H9 (cell line): Measurements from ENCODE around the gene GALNT10. TPM values are rescaled to one million over a fixed set of nuclear protein-coding genes. Genes with fewer than 3 reads are reported as not detected.

Experiments used
- DNase-seq: peaks from one replicate; pipeline ENCODE4 v3.0.0-alpha.2; 2017
- H2AFZ ChIP-seq: one replicate; pipeline ENCODE4 v1.6.1; 2013; ENCODE audit warnings: mild to moderate bottlenecking, low read length, control low read depth, moderate library complexity
- H2AK5ac ChIP-seq: 2 replicates; pipeline ENCODE4 v1.6.1; 2013; ENCODE audit warnings: low read length, control low read depth, mixed read lengths; ENCODE audit not compliant: insufficient read length
- H2BK120ac ChIP-seq: one replicate; pipeline ENCODE4 v1.6.1; 2013; ENCODE audit warnings: low read depth, mild to moderate bottlenecking, low read length, control low read depth, inconsistent platforms; ENCODE audit not compliant: poor library complexity, severe bottlenecking
- H2BK12ac ChIP-seq: 2 replicates; pipeline ENCODE4 v1.6.1; 2013; ENCODE audit warnings: low read length, control low read depth, mixed read lengths, low read depth; ENCODE audit not compliant: insufficient read length
- H2BK15ac ChIP-seq: 2 replicates; pipeline ENCODE4 v1.6.1; 2013; ENCODE audit warnings: low read depth, low read length, control low read depth
- H2BK20ac ChIP-seq: one replicate; pipeline ENCODE4 v1.6.1; 2013; ENCODE audit warnings: low read depth, mild to moderate bottlenecking, low read length, control low read depth, inconsistent platforms; ENCODE audit not compliant: poor library complexity, severe bottlenecking
- H2BK5ac ChIP-seq: 2 replicates; pipeline ENCODE4 v1.6.1; 2013; ENCODE audit warnings: low read length, control low read depth, mixed read lengths; ENCODE audit not compliant: insufficient read length
- H3K14ac ChIP-seq: 2 replicates; pipeline ENCODE4 v1.6.1; 2013; ENCODE audit warnings: low read length, control low read depth; ENCODE audit not compliant: insufficient read depth
- H3K18ac ChIP-seq: 2 replicates; pipeline ENCODE4 v1.6.1; 2013; ENCODE audit warnings: low read depth, mild to moderate bottlenecking, mixed read lengths, low read length, control low read depth; ENCODE audit not compliant: insufficient read length
- H3K23ac ChIP-seq: 2 replicates; pipeline ENCODE4 v1.6.1; 2013; ENCODE audit warnings: low read length, control low read depth, mixed read lengths, low read depth; ENCODE audit not compliant: insufficient read length
- H3K23me2 ChIP-seq: 2 replicates; pipeline ENCODE4 v1.6.1; 2013; ENCODE audit warnings: low read depth, mild to moderate bottlenecking, mixed read lengths, low read length, control low read depth; ENCODE audit not compliant: insufficient read length, poor library complexity, severe bottlenecking
- H3K27ac ChIP-seq: 2 replicates; pipeline ENCODE4 v1.5.1; 2013; ENCODE audit warnings: low read length, control low read depth, mixed read lengths, low read depth; ENCODE audit not compliant: insufficient read length
- H3K27me3 ChIP-seq: 2 replicates; pipeline ENCODE4 v1.6.1; 2013; ENCODE audit warnings: low read length, control low read depth, inconsistent platforms; ENCODE audit not compliant: insufficient read depth
- H3K4ac ChIP-seq: 2 replicates; pipeline ENCODE4 v1.6.1; 2013; ENCODE audit warnings: low read depth, mild to moderate bottlenecking, control low read depth, inconsistent platforms, low read length, moderate library complexity
- H3K4me1 ChIP-seq: 2 replicates; pipeline ENCODE4 v1.6.1; 2013; ENCODE audit warnings: low read length, control low read depth, inconsistent platforms; ENCODE audit not compliant: insufficient read depth
- H3K4me2 ChIP-seq: 2 replicates; pipeline ENCODE4 v1.6.1; 2013; ENCODE audit warnings: low read length, control low read depth, mixed read lengths; ENCODE audit not compliant: insufficient read length, insufficient read depth
- H3K56ac ChIP-seq: 2 replicates; pipeline ENCODE4 v1.6.1; 2013; ENCODE audit warnings: low read depth, mild to moderate bottlenecking, mixed read lengths, low read length, control low read depth; ENCODE audit not compliant: insufficient read length
- H3K79me1 ChIP-seq: 2 replicates; pipeline ENCODE4 v1.6.1; 2013; ENCODE audit warnings: low read depth, mild to moderate bottlenecking, moderate library complexity, low read length, control low read depth, inconsistent platforms; ENCODE audit not compliant: insufficient read depth, poor library complexity, severe bottlenecking
- H3K79me2 ChIP-seq: 2 replicates; pipeline ENCODE4 v1.6.1; 2013; ENCODE audit warnings: low read length, control low read depth, inconsistent platforms; ENCODE audit not compliant: insufficient read depth
- H3K9ac ChIP-seq: 2 replicates; pipeline ENCODE4 v1.6.1; 2013; ENCODE audit warnings: low read length, control low read depth, mixed read lengths; ENCODE audit not compliant: insufficient read length; ENCODE audit errors: extremely low read depth
- H3K9me3 ChIP-seq: one replicate; pipeline ENCODE4 v1.6.1; 2013; ENCODE audit warnings: low read depth, low read length, inconsistent platforms; ENCODE audit not compliant: control insufficient read depth
- H3T11ph ChIP-seq: one replicate; pipeline ENCODE4 v1.6.1; 2013; ENCODE audit warnings: mild to moderate bottlenecking, low read length, control low read depth, inconsistent platforms
- H4K20me1 ChIP-seq: one replicate; pipeline ENCODE4 v1.6.1; 2013; ENCODE audit not compliant: control insufficient read depth, insufficient read length, insufficient read depth
- H4K5ac ChIP-seq: 2 replicates; pipeline ENCODE4 v1.6.1; 2013; ENCODE audit warnings: low read depth, mild to moderate bottlenecking, mixed read lengths, low read length, control low read depth; ENCODE audit not compliant: insufficient read length
- H4K8ac ChIP-seq: replicated peaks from 2 replicates; pipeline ENCODE4 v1.6.1; 2013; ENCODE audit warnings: low read length, control low read depth, mixed read lengths, low read depth; ENCODE audit not compliant: insufficient read length
- H4K91ac ChIP-seq: 2 replicates; pipeline ENCODE4 v1.6.1; 2013; ENCODE audit warnings: low read depth, mild to moderate bottlenecking, moderate library complexity, mixed read lengths, low read length, control low read depth; ENCODE audit not compliant: insufficient read length
- H3K27ac Mint-ChIP-seq, 3 experiments: 2 replicates in 2 of 3; 3 replicates in 1 of 3; pipeline ENCODE4 v1.8.0; 2020 to 2021; ENCODE audit warnings: mixed read lengths in 3 of 3, mild to moderate bottlenecking in 1 of 3, moderate library complexity in 1 of 3
- H3K27me3 Mint-ChIP-seq: 2 replicates; pipeline ENCODE4 v1.8.0; 2021; ENCODE audit warnings: low read depth, mild to moderate bottlenecking, moderate library complexity, mixed read lengths
- H3K36me3 Mint-ChIP-seq, 3 experiments: 2 replicates in 2 of 3; 3 replicates in 1 of 3; pipeline ENCODE4 v1.8.0; 2020 to 2021; ENCODE audit warnings: low read depth in 3 of 3, mixed read lengths in 3 of 3; ENCODE audit not compliant: insufficient read depth in 1 of 3
- H3K4me1 Mint-ChIP-seq, 2 experiments: 2 replicates each; pipeline ENCODE4 v1.8.0; 2020; ENCODE audit warnings: mixed read lengths in 2 of 2
- H3K4me3 Mint-ChIP-seq, 2 experiments: 2 replicates in 1 of 2; 3 replicates in 1 of 2; pipeline ENCODE4 v1.8.0; 2020 to 2021; ENCODE audit warnings: mild to moderate bottlenecking in 2 of 2, mixed read lengths in 2 of 2, moderate library complexity in 1 of 2
- H3K9me3 Mint-ChIP-seq, 2 experiments: 2 replicates in 1 of 2; 3 replicates in 1 of 2; pipeline ENCODE4 v1.8.0; 2020; ENCODE audit warnings: mild to moderate bottlenecking in 2 of 2, mixed read lengths in 2 of 2, moderate library complexity in 1 of 2
- CTCF ChIP-seq: fragments of 200-600 bp; sonication (generic); conservative IDR thresholded peaks from 3 replicates; pipeline ENCODE4 v1.8.0; 2021; ENCODE audit warnings: antibody characterized with exemption, mild to moderate bottlenecking
- WGBS: extraction: QIAGEN DNeasy Blood & Tissue Kit; methylation state at CpG from one replicate; pipeline ENCODE4 v1.1.7; 2013; ENCODE audit warnings: missing lambda C conversion rate, low lambda C conversion rate, mixed read lengths; ENCODE audit not compliant: insufficient read length; ENCODE audit errors: extremely low coverage; 5-methylcytosine and 5-hydroxymethylcytosine counted together
- total RNA-seq: library from RNA; stranded (reverse); gene quantifications from 2 replicates; pipeline ENCODE4 v1.2.1, GENCODE V29; 2021

GALNT10 gene
- total RNA-seq, 1 experiment from 2014 or later = 15.4 TPM

DNA sequence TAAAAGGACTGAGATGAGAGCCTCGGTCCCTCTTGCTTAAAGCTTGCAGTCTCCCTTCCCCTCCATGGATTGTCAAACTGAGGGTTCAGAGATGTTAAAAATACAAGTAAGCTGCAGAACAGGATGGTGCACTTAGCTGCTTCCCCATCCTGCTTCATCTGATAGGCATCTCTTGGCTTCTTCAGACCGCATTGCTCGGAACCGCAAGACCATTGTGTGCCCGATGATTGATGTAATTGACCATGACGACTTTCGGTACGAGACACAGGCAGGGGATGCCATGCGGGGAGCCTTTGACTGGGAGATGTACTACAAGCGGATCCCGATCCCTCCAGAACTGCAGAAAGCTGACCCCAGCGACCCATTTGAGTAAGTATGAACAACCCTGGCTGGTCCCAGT, 189.7 kb downstream of the GALNT10 start:
- Histone ChIP-seq H3K9me3 (no peaks in the 10 kb centered on the region), H3K79me1 (no peaks in the 10 kb centered on the region), H3K18ac (no peak overlapping the region), H2BK15ac (no peak overlapping the region), H2BK12ac (no peak overlapping the region), H4K8ac (no peak overlapping the region), H3K56ac (no peak overlapping the region), H3K27ac (no peak overlapping the region), H3K4me1 (no peaks in the 10 kb centered on the region; the same call in 1 of the 2 replicates), H3T11ph (no peak overlapping the region), H3K9ac (no peak overlapping the region), H3K79me2 (no peaks in the 10 kb centered on the region), H2AK5ac (no peak overlapping the region), H4K20me1 (no peaks in the 10 kb centered on the region), H2BK20ac (no peak overlapping the region), H2AFZ (no peak overlapping the region), H2BK5ac (no peak overlapping the region), H3K4ac (no peak overlapping the region), H3K23ac (no peak overlapping the region), H3K14ac (no peak overlapping the region), H3K27me3 (no peaks in the 10 kb centered on the region), H4K91ac (no peak overlapping the region), H4K5ac (no peak overlapping the region), H2BK120ac (no peak overlapping the region), H3K4me2 (no peak overlapping the region), H3K23me2 (no peaks in the 10 kb centered on the region)
- Mint-ChIP-seq H3K9me3 (peaks cover 3 to 6% of the 10 kb centered on the region in 2 experiments; a peak in 2 of 5 replicates), H3K27ac (no peak overlapping the region), H3K27me3 (no peaks in the 10 kb centered on the region), H3K4me1 (peaks cover 9 to 18% of the 10 kb centered on the region in 2 experiments), H3K36me3 (peaks cover 13 to 15% (median 14%) of the 10 kb centered on the region in 3 experiments; a peak in 6 of 7 replicates), H3K4me3 (no peak overlapping the region)
- no CpG with 5 or more reads among the region's 12 CpGs for WGBS
- TF ChIP-seq CTCF = no peak
- no peak for DNase-seq
